HFF-Myc (cell line): ENCODE measurements around the gene DYDC2.

Experiments used
- DNase-seq: peaks from one replicate; pipeline ENCODE4 v3.0.0-alpha.2; 2011; ENCODE audit warnings: low read depth; ENCODE audit errors: extremely low read depth
- H3K4me3 ChIP-seq: replicated peaks from 2 replicates; pipeline ENCODE4 v1.5.1; 2011; ENCODE audit warnings: low read depth, mild to moderate bottlenecking, control low read depth, low read length
- CTCF ChIP-seq: IDR thresholded peaks from 2 replicates; pipeline ENCODE4 v1.5.1; 2012; ENCODE audit warnings: mild to moderate bottlenecking, low read depth, low read length, control low read depth; ENCODE audit errors: missing control alignments

DYDC2 gene

DNA sequence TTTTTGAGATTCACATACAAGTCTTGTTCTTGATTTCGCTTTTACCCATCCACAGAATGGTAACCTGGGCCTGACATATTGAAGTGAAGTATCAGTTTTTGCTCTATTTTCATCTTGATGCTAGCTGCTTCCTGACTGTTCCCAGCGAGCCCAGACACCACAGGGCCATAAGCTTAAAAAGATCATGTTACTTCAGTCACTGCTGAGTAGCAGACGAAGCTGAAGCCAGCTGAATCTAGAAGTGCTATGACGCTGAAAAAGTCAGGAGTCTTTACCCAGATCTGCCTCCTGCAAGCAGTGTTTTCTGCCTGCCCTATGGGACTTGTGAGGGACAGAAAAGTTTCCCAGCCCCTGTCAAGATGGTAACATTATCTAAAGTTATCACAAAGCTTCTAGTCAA, 49.0 kb downstream of the DYDC2 start:
- TF ChIP-seq CTCF: no peak
- H3K4me3 ChIP-seq: no peak overlapping the region
- peak; percentile 25 for DNase-seq

GRCh38 chr10:80406204-80406603, 49.6 kb downstream of the DYDC2 start:
- TF ChIP-seq CTCF: no peak
- DNase-seq: no peak
- H3K4me3 ChIP-seq: no peak overlapping the region

GRCh38 chr10:80407812-80408241, 51.2 kb downstream of the DYDC2 start:
- TF ChIP-seq CTCF: no peak
- DNase-seq: no peak
- H3K4me3 ChIP-seq: peak overlapping the region; percentile 58

GRCh38 chr10:80408242-80409101, 51.9 kb downstream of the DYDC2 start, which contains the start of gene PRXL2A:
Gene PRXL2A, plus strand, starts transcription at chr10:80408551. Its CDS starts 11,917 bp downstream, at chr10:80420468.
- DNase-seq: no peak
- no peak for TF ChIP-seq CTCF
- H3K4me3 ChIP-seq: peak within 1 kb of the TSS; percentile 58

- H3K4me3 ChIP-seq: peak overlapping the region; percentile 58
- TF ChIP-seq CTCF: no peak
- DNase-seq: no peak
Observed at GRCh38 chr10:80409121-80409520, 52.5 kb downstream of the DYDC2 start.

DNA sequence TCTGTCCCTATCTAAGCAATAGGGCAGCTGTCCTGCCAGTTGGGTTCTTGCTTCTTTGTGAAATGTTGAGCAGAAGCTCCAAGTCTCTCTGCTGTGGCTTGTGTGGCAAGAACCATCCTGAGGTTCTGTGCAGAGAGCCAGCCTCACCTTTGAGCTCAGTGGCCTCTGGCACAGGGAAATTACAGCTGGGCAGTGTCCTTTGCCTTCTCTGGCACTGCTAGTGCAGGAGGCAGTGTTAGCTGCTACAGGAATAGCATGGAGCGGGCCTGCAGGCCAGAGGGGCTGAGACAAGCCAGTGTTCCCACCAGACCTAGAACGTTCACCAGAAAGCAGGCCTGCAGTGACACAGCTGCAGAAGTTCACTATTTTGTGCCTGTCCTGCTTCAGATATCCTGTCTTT, 53.5 kb downstream of the DYDC2 start:
- H3K4me3 ChIP-seq: no peak overlapping the region
- no peak for TF ChIP-seq CTCF
- no peak for DNase-seq
